Activated T-cell treated with anti-CD3 and anti-CD28 coated beads, Interleukin-2, amount 50 U/mL, for 48 hours (primary cell): ENCODE results near the gene SYT7.
"Not testable (repeated sequence)": the region's sequence is repeated elsewhere in the genome, so short reads cannot be mapped to it uniquely, and the experiment has no call there.

Source experiments
- DNase-seq, 2 experiments: peaks; one replicate each; pipeline ENCODE4 v3.0.0-alpha.2; 2020

SYT7 gene, protein sequence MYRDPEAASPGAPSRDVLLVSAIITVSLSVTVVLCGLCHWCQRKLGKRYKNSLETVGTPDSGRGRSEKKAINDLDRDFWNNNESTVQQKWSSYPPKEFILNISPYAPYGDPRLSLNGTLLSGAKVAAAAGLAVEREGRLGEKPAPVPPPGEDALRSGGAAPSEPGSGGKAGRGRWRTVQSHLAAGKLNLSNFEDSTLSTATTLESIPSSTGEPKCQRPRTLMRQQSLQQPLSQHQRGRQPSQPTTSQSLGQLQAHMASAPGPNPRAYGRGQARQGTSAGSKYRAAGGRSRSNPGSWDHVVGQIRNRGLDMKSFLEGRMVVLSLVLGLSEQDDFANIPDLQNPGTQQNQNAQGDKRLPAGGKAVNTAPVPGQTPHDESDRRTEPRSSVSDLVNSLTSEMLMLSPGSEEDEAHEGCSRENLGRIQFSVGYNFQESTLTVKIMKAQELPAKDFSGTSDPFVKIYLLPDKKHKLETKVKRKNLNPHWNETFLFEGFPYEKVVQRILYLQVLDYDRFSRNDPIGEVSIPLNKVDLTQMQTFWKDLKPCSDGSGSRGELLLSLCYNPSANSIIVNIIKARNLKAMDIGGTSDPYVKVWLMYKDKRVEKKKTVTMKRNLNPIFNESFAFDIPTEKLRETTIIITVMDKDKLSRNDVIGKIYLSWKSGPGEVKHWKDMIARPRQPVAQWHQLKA

DNA sequence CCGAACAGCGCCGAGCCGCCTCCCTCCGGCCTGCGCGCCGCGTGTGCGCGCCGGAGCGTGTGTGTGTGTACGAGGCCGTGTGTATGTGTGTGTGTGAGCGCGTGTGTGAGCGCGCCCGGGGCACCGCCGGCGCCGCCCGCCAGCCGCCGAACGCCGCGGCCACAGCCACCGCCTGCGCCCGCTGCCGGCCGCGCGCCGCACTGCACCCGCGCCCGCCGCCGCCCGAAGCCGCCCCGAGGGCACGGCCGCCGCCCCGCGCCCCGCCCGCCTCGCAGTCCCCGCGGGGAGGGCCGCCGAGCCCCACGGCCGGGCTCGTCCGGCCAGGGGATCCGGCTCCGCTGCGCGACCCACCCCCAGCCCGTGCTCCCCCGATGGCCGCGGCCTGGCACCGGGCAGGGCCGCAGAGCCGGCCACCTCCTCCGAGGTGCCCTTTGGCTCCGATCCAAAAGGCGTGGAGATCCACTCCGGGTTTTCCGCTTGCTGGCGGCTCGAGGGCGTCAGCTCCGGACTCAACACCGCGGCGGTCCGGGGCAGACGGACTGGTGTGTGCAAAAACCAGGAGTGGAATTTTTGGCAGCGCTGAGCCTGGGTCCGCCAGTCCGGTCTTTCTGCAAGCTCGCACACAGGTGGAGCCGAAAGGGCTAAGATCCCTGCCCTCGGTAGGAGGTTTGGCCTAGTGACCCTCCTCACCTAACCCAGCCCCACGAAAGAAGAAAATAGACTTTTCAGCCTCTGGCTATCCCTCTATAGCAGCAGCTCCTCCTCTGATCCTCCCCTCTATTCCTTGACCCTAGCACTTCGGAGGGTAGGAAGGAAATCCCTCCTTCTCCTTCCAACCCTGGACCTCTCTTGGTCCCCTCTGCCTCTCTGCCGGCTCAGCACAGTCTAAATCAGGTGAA lies at the start of gene SYT7:
Gene SYT7, minus strand, starts transcription at position 47 of the 899 bp plus-strand sequence. CDS start 256 bp downstream, outside the sequence.
- DNase-seq = peak; percentile 99

DNA sequence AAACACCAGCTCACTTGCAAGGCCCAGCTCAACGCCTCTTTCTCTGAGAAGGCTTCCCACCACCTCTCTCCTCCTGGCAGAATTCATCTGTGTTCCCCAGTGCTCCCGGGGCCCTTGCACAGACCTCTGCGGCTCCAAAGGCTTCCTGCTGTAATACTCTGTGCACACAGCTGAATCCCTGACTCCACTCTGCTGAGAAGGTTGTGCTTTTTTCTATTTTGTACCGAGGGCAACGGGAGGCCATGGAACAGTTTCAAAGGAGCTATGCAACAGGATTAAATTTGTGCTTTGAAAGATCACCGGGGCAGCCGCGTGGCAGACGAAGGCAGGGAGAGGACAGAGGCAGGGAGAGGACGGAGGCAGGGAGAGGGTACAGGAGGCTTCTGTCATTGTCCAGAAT lies 49.2 kb upstream of the SYT7 start:
- DNase-seq = no peak

DNA sequence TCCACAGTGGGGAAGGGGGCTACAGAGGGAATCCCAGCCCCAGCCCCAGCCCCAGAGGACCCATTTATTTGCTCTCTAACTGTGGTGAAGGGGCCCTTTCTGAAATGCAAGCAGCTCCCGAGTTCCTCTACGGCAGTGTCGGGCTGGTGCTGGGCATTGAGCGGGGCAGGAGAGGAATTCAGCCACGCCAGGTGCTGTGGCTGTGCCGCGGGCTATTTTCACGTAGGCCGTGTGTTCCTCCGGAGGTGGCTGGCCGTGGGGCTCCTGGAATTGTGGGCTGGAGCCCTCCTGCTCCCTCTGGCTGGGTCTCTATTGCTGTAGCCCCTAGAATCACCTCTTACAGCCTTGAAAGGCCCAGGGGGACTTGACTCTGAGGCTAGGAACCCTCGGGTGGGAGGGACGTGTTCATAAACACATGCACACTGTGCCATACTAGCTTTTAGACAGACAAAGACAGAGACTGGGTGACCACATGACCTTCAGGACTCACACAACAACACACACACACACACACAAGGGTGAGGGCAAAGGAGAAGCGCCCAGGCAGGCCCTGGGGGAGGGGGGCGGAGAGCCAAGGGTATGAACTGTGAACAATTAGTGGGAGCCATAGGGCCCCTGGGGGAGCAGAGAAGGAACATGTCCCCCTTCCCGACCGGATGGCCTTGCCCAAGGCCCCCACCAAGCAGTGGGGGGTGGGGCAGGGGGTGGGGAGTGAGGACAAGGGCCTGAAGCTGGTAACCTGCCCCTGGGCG lies 48.4 kb upstream of the SYT7 start:
- no peak for DNase-seq

DNA sequence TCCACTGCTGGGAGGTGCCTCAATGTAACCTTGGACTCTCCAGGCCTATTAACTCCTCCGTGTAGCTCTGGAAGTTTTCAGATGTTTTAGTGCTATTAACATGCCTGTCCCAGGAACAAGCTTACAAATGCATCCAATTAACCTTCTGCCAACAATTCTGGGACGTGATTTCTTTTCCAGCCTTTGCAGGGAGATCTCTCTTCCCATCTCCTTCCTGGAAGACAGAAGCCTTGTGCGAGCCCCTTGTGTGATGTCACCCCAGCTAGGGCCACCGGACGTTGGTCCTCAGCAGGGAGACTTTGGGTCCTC lies 47.7 kb upstream of the SYT7 start:
- DNase-seq = no peak

DNA sequence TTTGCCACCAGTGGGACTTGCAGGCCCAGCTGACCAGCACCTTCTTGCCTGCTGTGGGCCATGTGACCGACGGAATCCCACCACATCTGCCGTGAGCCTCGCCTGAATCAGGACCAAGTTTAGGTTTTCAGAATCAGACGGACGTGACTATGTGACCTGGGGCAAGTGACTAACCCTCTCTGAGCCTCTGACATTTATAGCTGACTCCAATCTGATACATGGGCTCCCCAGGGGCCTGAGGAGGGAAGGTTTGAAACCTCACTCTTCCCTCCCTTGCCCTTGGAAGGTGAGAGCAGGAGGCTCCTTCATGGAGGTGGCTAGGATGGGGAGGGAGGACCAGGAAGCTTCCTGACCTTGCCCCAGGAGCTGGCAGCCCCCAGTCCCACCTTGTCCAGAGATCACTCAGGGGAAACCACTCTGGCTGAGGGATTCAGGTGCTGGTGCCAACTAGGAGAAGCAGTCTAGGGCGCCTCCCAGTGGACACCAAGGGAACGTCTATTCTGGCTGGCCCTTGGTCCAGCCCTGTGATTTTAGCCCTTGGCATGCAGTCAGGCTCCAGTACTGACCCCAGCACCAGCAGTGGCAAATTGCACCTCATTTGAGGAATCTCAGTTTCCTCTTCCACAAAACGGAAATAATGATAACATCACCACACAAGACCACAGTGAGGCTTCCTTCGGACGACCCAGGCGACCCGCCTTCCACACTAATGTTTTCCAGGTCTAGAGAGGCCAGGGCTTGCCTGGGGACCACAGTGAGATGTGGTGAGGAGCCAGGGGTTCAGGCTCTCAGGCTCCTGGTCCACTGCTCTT lies 47.2 kb upstream of the SYT7 start:
- peak; percentile 54 to 63 for DNase-seq

DNA sequence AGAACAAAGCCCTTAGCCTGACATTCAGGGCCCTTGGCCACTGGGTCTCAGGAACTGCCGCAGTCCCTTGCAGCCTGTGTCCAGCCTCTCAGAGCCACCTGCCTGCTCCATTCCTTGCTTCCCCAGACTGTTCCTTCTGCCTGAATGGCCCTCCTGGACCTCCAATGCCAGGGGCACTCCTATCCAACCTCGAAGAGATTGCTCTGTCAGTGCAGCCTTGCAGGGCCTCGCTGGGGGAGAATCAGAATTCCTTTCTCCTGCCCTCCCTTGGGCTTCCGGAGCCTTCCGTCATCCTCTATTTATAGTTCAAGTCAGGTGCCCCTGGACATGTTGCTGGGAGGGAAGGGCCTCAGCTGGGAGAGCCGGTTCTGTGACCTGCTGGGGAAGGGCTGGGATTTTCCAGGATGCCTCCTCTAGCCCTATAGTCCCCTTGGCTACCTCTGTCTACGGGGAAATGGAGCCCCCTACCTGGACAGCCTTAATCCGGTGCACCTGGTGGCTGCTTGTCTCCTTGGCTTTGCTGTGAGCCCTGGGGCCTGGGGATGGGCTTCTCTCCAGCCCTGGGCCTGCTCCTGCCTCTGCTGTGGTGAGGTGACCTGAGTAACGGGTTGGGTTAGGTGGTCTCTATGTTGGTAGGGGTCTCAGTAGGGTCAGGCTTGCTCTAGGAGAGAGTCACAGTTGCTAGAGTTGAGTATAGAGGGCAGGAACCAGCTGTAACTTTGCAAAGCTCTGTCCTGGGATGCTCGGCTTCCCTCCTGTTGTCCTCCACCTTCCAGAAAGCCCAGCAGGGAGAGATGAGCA lies 45.9 kb upstream of the SYT7 start:
- DNase-seq = no peak

DNA sequence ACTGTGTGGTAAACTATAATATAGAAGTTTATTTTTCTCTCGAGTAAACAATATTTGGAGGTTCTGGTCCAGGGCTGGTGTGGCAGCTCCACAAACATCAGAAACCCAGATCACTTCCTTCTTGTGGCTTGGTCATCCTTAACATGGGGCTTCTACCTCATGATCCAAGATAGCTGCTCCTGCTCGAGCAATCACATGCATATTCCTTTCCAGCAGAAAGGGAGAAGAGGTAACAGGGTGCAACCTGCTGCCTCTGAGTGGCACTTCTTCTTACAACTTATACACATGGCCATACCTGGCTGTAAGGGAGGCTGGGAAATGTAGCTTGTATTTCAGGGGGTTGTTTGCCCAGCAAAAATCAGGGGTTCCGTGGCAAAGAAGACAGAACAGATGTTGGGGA lies 44.6 kb upstream of the SYT7 start:
- DNase-seq = no peak

DNA sequence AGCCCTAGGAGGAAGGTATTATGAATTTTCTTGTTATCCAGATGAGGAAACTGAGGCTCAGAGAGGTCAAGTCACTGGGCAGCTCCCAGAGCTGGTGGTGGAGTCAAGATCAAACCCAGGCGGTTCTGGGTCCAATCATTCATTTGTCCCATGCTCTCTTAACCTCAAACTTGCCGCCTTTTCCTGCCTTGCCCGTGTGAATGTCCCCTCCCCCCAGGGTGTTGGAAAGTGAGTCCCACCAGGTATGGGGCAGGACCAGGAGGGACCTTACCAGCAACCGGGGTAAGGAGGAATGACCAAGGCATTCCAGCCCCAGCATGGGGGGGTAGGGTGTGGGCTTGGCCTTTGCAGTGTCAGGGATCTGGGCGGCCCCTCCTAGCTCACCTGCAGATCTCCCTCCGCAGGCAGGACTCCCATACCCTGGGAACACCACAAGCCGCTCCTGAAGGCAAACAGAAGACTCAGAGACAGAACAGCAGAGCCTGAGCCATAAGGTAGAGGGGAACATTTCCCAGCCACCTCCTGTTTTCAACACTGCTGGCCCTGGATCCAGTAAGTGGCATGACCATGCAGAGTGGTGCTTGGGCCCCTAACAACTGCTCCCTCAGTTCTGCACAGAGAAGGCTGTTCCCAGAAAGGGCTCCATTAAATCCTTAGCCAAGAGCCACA lies 41.2 kb upstream of the SYT7 start:
- DNase-seq = no peak

DNA sequence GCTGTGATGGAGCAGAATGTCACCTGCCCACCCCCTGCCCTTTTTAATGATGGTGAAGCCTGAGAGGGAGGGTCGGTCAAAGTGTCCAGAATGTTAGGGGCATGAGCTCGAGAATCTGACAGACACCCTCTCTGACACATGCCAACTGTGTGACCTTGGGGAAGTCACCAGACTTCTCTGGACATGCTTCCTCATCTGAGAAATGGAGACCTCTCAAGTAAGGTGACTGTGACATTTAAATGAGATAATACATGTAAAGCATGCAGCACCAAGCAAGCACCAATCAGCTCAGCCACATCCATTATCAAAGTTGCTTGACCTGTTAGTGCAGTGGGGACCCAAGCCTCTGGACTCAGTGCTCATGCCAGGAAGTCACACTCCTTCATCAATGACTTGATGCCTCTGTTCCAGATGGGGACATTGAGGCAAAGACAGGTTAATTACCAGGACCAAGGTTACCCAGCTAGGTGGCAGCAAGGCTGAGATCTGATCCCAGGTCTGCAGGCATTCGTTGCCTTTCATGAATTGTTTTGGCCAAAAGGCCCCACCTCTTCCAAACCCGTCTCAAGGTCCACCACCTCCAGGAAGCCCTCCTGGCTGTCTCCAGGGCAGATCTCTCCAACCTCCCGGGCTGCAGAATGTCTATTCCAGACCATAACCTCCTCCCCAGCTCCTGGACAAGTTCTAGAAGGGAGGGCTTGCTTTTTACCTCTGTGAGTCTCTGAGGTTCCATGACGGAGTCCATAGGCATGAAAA lies 38.8 kb upstream of the SYT7 start:
- no peak for DNase-seq

DNA sequence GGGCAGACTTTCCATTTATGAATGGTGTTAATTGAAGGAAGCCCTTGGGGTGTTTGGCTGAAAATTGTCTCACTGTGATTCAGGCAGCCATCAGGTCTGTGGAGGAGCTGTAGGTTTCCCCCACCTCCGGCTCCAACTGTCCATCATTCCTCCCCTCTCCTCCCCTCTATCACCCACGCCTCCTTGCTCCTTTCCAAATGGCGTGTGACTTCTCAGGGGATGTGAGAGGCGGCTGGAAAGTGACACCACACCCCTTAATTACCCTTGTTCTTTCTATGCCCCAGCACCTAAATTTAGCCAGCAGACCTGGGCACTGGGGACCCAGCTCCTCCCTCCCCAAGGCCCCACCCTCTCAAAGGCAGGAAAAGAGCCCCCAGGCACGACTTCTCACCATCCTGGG lies 38.1 kb upstream of the SYT7 start:
- no peak for DNase-seq

DNA sequence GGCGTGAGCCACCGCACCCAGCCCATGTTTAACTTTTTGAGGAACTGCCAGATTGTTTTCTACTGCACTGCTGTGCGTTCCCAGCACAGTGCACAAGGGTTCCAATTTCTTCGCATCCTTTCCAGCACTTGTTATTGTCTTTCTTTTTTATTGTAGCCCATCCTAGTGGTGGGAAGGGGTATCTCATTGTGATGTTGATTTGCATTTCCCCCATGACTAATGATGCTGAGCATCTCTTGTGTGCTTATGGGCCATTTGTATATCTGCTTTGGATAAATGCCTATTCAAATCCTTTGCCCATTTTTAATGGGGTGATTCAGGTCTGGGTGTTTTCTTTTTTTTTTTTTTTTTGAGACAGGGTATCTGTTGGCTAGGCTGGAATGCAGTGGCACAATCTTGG lies 36.6 kb upstream of the SYT7 start:
- DNase-seq = no peak

DNA sequence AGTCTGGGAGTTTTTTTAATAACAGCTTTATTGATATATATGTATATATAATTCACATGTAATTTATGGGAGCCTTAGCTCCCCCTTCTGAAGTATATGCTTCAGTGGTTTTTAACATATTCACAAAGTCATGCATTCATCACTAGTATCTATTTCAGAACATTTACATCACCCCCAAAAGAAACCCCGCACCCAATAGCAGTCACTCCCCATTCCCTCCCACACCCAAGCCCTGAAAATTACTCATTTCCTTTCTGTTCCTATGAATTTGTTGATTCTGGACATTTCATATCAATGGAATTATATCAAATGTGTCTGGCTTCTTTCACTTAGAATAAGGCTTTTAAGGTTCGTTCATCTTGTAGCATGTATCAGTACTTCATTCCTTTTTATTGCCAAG lies 35.6 kb upstream of the SYT7 start:
- no peak for DNase-seq

DNA sequence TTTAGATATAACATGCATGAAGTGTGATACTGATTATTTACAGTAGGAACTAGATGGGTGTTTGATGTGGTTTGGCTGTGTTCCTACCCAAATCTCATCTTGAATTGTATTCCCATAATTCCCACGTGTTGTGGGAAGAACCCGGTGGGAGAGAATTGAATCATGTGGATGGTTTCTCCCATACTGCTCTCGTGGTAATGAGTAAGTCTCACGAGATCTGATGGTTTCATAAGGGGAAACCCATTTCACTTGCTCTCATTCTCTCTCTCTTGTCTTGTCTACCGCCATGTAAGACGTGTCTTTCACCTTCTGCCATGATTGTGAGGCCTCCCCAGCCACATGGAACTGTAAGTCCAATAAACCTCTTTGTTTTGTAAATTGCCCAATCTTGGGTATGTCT lies 33.9 kb upstream of the SYT7 start:
- not testable (repeated sequence) for DNase-seq

DNA sequence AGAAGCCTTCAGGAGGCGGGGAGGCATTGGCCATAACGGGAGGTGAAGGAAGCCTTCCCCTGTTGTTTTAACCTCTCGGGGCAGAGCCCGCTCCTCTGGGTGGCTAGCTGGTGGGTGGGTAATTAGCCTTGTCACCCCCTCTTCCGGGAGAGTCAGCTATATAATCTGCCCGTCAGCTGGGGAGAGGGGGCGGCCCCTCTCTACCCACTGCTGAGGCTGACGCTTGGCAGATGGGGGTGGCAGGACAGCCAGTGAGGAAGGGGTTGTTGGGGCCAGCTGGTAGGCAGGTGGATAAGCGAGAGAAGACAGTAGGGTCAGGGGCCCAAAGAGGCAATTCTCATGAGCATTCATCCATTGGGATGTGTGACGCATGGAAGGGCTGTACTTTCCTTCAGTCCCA lies 33.0 kb upstream of the SYT7 start:
- DNase-seq = no peak

DNA sequence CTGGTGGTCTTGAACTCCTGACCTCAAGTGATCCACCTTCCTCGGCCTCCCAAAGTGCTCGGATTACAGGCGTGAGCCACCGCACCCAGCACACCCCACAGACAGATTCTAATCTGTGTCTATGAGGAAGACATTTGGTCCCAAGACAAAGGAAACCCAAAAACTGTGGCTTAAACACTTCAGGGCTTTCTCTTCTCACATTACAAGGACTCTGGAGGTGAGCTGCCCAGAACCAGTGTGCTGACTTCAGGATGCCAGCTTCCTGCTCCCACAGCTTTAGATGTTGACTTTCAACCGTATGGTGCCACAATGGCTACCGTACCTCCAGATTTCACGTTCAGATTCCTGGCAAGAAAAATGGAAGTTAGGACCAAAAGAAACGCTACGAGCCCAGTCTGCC lies 32.2 kb upstream of the SYT7 start:
- no peak for DNase-seq

DNA sequence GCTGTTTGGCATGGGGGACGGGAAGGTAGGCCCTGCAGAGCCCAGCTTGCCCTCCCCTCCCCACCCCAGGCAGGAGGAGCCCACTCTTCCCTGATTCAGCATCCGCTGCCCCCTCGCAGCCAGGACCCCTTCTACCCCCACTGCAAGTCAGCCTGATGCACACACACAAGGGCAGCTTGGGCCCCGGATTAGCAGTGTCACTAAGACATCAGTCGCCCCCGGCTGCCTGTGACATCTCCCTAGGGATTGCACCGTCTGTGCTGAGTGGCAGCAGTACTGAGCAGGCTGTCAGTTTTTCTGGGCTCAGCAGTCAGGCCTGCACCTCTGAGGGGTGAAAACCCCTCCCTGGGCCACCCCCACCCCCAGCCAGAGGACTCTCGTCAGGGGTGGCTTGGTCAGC lies 30.4 kb upstream of the SYT7 start:
- no peak for DNase-seq

DNA sequence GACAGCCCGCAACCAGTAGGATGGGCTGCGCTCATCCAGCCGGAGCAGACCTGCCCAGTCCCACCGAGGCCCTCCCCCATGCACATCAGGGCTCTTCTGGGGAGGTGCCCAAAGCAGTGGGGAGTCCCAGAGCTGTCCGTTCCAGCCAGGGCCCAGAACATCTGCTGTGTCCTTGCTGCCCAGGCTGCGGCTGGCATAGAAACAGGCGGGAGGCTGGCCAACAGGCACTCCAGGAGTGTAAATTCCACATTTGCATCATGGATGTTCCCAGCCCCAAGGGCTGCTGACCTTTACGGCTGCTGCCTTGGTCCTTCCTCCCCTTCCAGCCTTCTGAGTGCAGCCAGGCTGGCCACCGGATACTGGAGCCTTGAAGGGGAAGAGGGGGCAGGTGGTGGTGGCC lies 30.0 kb upstream of the SYT7 start:
- DNase-seq = no peak

DNA sequence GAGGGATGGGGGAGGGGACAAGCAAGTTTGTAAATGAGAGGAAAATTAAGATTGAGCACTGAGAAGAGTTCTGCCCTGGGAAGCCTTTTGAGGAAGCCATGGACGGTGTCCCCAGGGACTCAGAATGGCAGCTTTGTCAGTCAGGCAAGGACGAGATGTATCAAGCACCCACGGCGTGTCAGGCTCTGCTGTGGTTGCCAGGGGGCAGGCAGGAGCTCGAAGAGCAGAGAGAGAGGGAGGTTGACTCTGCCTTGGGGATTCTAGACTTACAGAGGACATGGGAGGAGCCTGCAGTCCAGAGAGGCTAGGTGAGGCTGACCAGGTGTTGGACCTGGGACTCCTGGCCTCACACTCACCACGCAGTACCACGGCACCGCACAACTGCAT lies 29.1 kb upstream of the SYT7 start:
- DNase-seq = no peak

DNA sequence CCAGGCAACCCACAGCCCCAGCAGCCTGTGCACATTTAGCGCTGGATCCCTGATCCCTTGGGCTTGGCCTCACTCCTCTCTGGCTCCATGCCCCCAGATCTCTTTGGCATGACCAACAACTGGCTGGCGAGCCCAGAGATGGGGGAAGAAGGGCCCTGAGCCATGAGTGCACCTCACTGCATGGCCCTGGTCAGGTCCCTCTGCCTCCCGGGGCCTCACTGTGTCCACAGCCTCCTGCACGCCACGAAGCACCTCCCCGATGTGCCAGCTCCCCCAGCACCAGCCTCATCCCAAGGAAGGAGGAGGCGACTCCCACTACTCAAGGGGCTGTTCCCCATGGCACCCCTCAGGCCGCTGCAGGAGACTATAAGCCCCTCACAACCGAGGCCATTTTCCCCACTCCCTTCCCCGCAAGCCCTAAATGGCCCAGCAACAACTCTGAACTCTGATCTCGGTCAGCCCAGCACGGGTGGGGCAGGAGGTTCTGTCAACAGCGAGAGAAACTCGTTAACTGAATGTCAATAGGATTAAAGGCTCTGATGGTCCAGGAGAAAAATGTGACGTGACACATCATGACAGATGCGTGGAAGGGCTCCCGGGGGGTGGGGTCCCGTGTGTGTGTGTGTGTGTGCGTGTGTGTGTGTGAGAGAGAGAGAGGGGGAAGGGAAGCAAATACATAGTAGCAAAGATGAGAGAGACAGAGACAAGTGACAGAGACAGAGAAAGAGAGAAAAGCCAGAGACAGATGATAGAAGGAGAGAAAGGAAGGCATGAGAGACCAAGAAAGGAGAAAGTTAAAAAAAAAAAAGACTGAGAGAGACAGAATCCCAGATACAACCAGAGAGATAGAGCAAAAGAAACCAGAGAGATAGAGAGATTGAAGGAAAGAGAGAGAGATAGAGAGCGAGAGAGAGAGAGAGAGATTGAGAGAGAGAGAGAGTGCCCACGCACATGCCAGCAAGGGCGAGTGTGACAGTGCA lies 28.4 kb upstream of the SYT7 start:
- DNase-seq = no peak
